ENCODE results near the gene TAF4. TPM values are rescaled to one million over a fixed set of nuclear protein-coding genes. Genes with fewer than 3 reads are reported as not detected.

Gene TAF4
- total and polyA plus RNA-seq, 7 experiments from 2014 or later: 0.74 to 43.7 (median 20.8) TPM

DNA sequence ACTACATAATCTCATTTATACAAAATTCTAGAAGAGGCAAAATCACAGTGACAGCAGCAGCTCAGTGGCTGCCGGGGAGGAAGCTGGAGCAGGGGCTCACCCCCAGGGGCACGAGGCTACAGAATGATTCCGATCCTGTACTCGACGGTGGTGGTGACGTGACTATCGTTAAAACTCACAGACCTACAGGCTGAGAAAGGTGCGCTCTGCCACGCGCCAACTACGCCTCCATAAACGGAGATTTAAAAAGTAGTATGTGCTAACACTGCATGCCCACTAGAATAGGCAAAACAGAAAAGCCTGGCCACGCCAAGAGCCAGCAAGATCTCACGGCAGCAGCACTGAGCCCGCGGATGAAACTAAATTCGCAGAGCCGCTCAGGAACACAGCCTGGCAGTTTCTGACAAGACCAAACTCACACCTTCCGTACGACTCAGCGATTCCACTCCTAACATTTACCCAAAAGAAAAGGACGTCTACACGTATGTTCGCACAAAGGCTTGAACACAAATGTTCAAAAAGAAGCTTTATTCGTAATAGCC is 25.2 kb downstream of the TAF4 start:
- ChIA-PET POLR2A (no interaction called here), CTCF (interaction anchor here (1.0 kb wide), 1 partner anchor 21 kb away, joined by 3 read pairs; no protein-coding TSS in a partner anchor)
- intact Hi-C loops (cut with micrococcal nuclease): no loop called here
- no peak overlapping the region for H3K27ac Mint-ChIP-seq
- DNase-seq: no peak
- H3K27ac ChIP-seq (ENCODE audit: low read depth, low read length): no peak overlapping the region
- H3K4me1 Mint-ChIP-seq: peaks cover 6 to 69% (median 62%) of the 10 kb centered on the region in 7 donors
- H3K27me3 Mint-ChIP-seq: no peaks in the 10 kb centered on the region
- peaks cover 0 to 16% (median 2%) of the 10 kb centered on the region in 11 donors for H3K9me3 Mint-ChIP-seq
- H3K4me1 ChIP-seq (ENCODE audit: control insufficient read depth in 2 of 2, insufficient read depth in 2 of 2, low read length in 2 of 2): no peaks in the 10 kb centered on the region
- H3K36me3 Mint-ChIP-seq: peaks cover 5 to 26% (median 13%) of the 10 kb centered on the region in 5 donors
- H3K4me3 ChIP-seq (ENCODE audit: low read length): no peak overlapping the region
- H3K4me3 Mint-ChIP-seq: no peak overlapping the region
- no peaks in the 10 kb centered on the region for H3K9me3 ChIP-seq (ENCODE audit: control insufficient read depth in 2 of 3, low read length in 3 of 3)
- H3K27me3 ChIP-seq (ENCODE audit: control insufficient read depth in 2 of 2, insufficient read depth in 2 of 2, low read length in 2 of 2): no peaks in the 10 kb centered on the region
- peaks cover 0 to 4% (median 0%) of the 10 kb centered on the region in 3 experiments for H3K36me3 ChIP-seq (ENCODE audit: control insufficient read depth in 2 of 3, insufficient read depth in 3 of 3, low read length in 3 of 3)
- no peak for ATAC-seq

DNA sequence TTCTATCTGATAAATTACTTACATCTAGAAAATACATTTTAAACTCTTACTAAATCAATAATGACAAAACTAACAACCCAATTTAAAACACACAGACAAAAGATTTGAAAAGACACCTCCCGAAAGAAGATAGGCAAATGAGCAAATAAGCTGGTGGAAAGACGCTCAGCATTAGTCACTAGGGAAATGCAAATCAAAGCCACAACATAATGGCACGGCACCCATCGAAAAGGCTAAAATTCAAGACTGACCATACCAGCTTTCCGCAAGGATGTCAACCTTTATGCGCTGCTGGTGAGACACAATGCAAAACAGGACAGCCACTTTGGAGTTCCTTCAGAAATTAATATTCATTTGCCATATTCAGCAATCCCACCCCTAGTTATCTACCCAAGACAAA is 25.9 kb downstream of the TAF4 start:
- Mint-ChIP-seq H3K36me3 (peaks cover 5 to 31% (median 14%) of the 10 kb centered on the region in 5 donors), H3K4me3 (no peak overlapping the region), H3K4me1 (peaks cover 6 to 66% (median 62%) of the 10 kb centered on the region in 7 donors), H3K27ac (peak overlapping the region in 2 of 9 donors; percentile 41 to 48), H3K27me3 (no peaks in the 10 kb centered on the region), H3K9me3 (peaks cover 0 to 16% (median 2%) of the 10 kb centered on the region in 11 donors)
- no peaks in the 10 kb centered on the region for H3K4me1 ChIP-seq (ENCODE audit: control insufficient read depth in 2 of 2, insufficient read depth in 2 of 2, low read length in 2 of 2)
- ChIA-PET POLR2A (no interaction called here), CTCF (no interaction called here)
- intact Hi-C loops (cut with micrococcal nuclease): no loop called here
- no peak overlapping the region for H3K4me3 ChIP-seq (ENCODE audit: low read length)
- H3K9me3 ChIP-seq (ENCODE audit: control insufficient read depth in 2 of 3, low read length in 3 of 3): no peaks in the 10 kb centered on the region
- peaks cover 0 to 4% (median 0%) of the 10 kb centered on the region in 3 experiments for H3K36me3 ChIP-seq (ENCODE audit: control insufficient read depth in 2 of 3, insufficient read depth in 3 of 3, low read length in 3 of 3)
- no peaks in the 10 kb centered on the region for H3K27me3 ChIP-seq (ENCODE audit: control insufficient read depth in 2 of 2, insufficient read depth in 2 of 2, low read length in 2 of 2)
- no peak for ATAC-seq
- DNase-seq: no peak
- H3K27ac ChIP-seq (ENCODE audit: low read depth, low read length): no peak overlapping the region

DNA sequence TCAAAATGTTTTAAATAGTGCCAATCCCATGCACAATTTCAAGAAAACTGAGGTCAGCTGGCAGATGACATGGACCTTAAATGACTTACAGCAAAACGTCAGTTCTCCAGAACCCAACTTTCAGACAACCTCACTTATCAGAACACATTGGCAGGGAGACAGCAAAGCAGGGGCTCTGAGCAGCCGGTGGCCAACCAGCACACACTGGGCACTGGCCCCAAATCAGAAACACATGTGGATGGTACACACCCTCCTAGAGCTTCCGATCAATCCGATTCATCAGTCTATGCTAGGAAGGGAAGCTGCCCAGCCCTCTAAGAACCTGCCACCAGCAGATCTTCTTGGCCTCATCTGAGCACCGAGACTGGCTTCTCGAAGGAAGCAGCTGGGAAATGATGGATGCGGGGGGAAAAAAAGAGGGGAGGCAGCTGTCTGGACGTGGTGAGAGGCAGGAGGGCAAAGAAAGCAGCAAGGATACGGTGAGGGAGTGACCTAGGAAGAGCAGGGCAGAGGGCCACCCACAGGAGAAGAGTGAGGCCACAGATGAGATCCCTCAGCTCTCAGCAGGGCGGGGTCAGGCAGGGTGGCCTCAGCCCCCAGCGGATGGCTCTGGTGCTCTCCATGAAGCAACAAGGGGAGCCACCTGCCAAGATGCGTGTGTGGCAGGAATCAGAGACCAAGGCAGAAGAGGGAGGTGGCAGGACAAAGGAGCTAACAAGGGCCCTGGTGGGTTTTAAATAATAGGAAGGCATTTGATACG is 32.9 kb downstream of the TAF4 start:
- ATAC-seq (no peak), DNase-seq (no peak)
- no peaks in the 10 kb centered on the region for H3K9me3 ChIP-seq (ENCODE audit: control insufficient read depth in 2 of 3, low read length in 3 of 3)
- H3K36me3 Mint-ChIP-seq: peaks cover 0 to 16% (median 9%) of the 10 kb centered on the region in 5 donors
- H3K4me1 ChIP-seq (ENCODE audit: control insufficient read depth in 2 of 2, insufficient read depth in 2 of 2, low read length in 2 of 2): peaks cover 9 to 32% of the 10 kb centered on the region in 2 donors
- H3K4me3 Mint-ChIP-seq: peak overlapping the region in 9 of 10 donors; percentile 7 to 76 (median 61)
- H3K27ac ChIP-seq (ENCODE audit: low read depth, low read length): peak overlapping the region; percentile 72
- H3K27me3 Mint-ChIP-seq: no peaks in the 10 kb centered on the region
- POLR2A ChIA-PET: interaction anchor here (0.9 to 2.5 kb wide), 3 partner anchors 30 to 89 kb away, joined by 3 to 10 read pairs (median 7); partner anchors contain the start of genes LSM14B and TAF4
- peaks cover 32 to 79% (median 54%) of the 10 kb centered on the region in 7 donors for H3K4me1 Mint-ChIP-seq
- intact Hi-C loops (cut with micrococcal nuclease): no loop called here
- no peaks in the 10 kb centered on the region for H3K27me3 ChIP-seq (ENCODE audit: control insufficient read depth in 2 of 2, insufficient read depth in 2 of 2, low read length in 2 of 2)
- peak overlapping the region in 8 of 9 donors; percentile 84 to 99 (median 96) for H3K27ac Mint-ChIP-seq
- no peaks in the 10 kb centered on the region for H3K36me3 ChIP-seq (ENCODE audit: control insufficient read depth in 2 of 3, insufficient read depth in 3 of 3, low read length in 3 of 3)
- CTCF ChIA-PET: interaction anchor here (0.6 to 1.3 kb wide), 3 partner anchors 22 to 124 kb away, joined by 3 to 4 read pairs (median 4); no protein-coding TSS in a partner anchor
- H3K9me3 Mint-ChIP-seq: peaks cover 0 to 15% (median 0%) of the 10 kb centered on the region in 11 donors
- H3K4me3 ChIP-seq (ENCODE audit: low read length): no peak overlapping the region

DNA sequence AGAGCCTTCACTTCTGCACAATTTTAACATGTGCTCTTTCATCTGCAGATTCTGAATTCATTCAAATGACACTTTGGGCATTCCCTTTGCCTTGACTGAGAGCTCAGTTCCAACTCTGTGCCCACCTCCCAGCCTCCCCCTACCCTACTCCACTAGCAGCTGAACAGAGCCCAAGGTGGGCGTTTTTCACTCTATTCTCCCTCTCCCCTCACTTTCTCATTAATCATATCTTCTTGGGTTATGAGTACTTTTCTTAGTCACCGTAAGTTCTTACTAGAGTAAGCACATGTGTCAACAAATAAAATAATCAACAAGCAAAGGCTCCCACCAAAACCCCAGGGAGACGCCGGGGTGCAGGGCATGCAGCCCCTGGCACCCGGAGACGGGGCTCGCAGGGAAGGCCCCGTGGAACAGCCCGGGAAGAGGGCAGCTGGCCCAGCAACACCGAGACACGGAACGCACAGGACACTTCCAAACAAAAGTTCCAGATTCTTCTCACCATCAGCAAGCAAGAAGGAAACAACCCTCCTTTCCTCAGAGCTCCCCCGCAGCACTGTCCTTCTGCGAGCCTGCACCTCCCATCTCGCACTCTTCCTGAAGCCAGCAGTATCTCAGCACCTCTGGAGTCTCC is 34.1 kb downstream of the TAF4 start:
- peak overlapping the region; percentile 84 to 99 (median 95) for H3K27ac Mint-ChIP-seq
- Histone ChIP-seq H3K27me3 (ENCODE audit: control insufficient read depth in 2 of 2, insufficient read depth in 2 of 2, low read length in 2 of 2) (no peaks in the 10 kb centered on the region), H3K4me1 (ENCODE audit: control insufficient read depth in 2 of 2, insufficient read depth in 2 of 2, low read length in 2 of 2) (peaks cover 9 to 33% of the 10 kb centered on the region in 2 donors), H3K27ac (ENCODE audit: low read depth, low read length) (peak overlapping the region; percentile 72), H3K36me3 (ENCODE audit: control insufficient read depth in 2 of 3, insufficient read depth in 3 of 3, low read length in 3 of 3) (no peaks in the 10 kb centered on the region), H3K4me3 (ENCODE audit: low read length) (peak overlapping the region; percentile 25), H3K9me3 (ENCODE audit: control insufficient read depth in 2 of 3, low read length in 3 of 3) (no peaks in the 10 kb centered on the region)
- H3K27me3 Mint-ChIP-seq: no peaks in the 10 kb centered on the region
- ChIA-PET CTCF (interaction anchor here (0.6 to 1.3 kb wide), 2 partner anchors 89 to 125 kb away, joined by 3 to 4 read pairs; no protein-coding TSS in a partner anchor), POLR2A (interaction anchor here (0.6 to 3.0 kb wide), 5 partner anchors 31 to 151 kb away, joined by 3 to 15 read pairs (median 3); partner anchors contain the start of genes LSM14B, MTG2, PSMA7 and SS18L1)
- H3K4me3 Mint-ChIP-seq: peak overlapping the region; percentile 57 to 76 (median 66)
- ATAC-seq (no peak), DNase-seq (no peak)
- H3K9me3 Mint-ChIP-seq: peaks cover 0 to 10% (median 0%) of the 10 kb centered on the region in 11 donors
- H3K4me1 Mint-ChIP-seq: peaks cover 36 to 79% (median 56%) of the 10 kb centered on the region in 7 donors
- intact Hi-C loops (cut with micrococcal nuclease): loop anchor here in 1 of 2 donors (1.0 kb wide), 3 partner anchors 36 to 112 kb away; partner anchors contain the start of genes LSM14B, PSMA7 and SS18L1
- H3K36me3 Mint-ChIP-seq: peaks cover 0 to 6% (median 3%) of the 10 kb centered on the region in 5 donors

DNA sequence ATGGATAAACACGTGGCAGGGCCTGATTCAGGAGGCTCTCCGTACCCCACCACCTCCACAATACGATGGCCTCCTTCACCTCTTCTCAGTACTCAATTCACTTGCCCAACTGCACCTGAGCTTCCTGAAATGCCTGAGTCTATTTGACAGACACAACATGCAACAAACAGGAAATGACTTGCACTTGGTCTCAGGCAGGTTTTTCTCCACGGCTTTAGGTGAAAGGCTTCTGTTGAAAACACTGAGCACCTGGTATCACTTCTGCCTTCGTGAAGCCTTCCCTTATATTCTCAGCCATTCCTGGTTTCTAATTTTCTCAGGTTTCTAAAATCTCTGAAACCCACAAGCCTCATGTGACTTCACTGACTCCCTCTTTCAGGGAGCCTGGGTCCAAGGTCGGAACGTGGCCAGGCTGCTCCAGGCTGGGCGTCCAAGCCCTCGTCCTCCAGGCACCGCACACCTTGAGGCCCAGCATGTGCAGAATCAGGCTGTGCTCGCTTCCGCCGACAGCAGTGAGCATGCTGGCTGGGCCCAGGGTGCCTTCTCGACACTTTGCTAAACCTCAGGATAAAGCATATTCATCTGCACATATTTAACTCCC is 34.7 kb downstream of the TAF4 start:
- Mint-ChIP-seq H3K27me3 (no peaks in the 10 kb centered on the region), H3K9me3 (peaks cover 0 to 8% (median 0%) of the 10 kb centered on the region in 11 donors), H3K27ac (peak overlapping the region; percentile 84 to 99 (median 95)), H3K36me3 (peaks cover 0 to 6% (median 2%) of the 10 kb centered on the region in 5 donors), H3K4me1 (peaks cover 40 to 82% (median 61%) of the 10 kb centered on the region in 7 donors), H3K4me3 (peak overlapping the region; percentile 57 to 76 (median 66))
- Histone ChIP-seq H3K27ac (ENCODE audit: low read depth, low read length) (peak overlapping the region; percentile 72), H3K4me3 (ENCODE audit: low read length) (peak overlapping the region; percentile 25), H3K27me3 (ENCODE audit: control insufficient read depth in 2 of 2, insufficient read depth in 2 of 2, low read length in 2 of 2) (no peaks in the 10 kb centered on the region), H3K9me3 (ENCODE audit: control insufficient read depth in 2 of 3, low read length in 3 of 3) (no peaks in the 10 kb centered on the region), H3K36me3 (ENCODE audit: control insufficient read depth in 2 of 3, insufficient read depth in 3 of 3, low read length in 3 of 3) (no peaks in the 10 kb centered on the region), H3K4me1 (ENCODE audit: control insufficient read depth in 2 of 2, insufficient read depth in 2 of 2, low read length in 2 of 2) (peaks cover 9 to 39% of the 10 kb centered on the region in 2 donors)
- CTCF ChIA-PET: interaction anchor here (0.6 to 1.1 kb wide), 2 partner anchors 103 to 352 kb away, joined by 3 to 4 read pairs; no protein-coding TSS in a partner anchor
- ATAC-seq (peak; percentile 84), DNase-seq (peak in 7 of 9 donors; percentile 56 to 72 (median 63))
- intact Hi-C loops (cut with micrococcal nuclease): loop anchor here in 1 of 2 donors (1.0 kb wide), 4 partner anchors 36 to 207 kb away; partner anchors contain the start of genes LSM14B, OSBPL2, PSMA7 and SS18L1
- POLR2A ChIA-PET: interaction anchor here (0.6 to 3.0 kb wide), 8 partner anchors 35 to 152 kb away, joined by 3 to 15 read pairs (median 4); partner anchors contain the start of genes LSM14B, MTG2, PSMA7 and SS18L1

All from naive thymus-derived CD4-positive, alpha-beta T cell (primary cell).